HG03378 (cell line): ENCODE results near the gene ANKH.

ENCODE experiments used
- ATAC-seq: cut with Tn5 transposase; IDR thresholded peaks from one replicate; pipeline ENCODE4 v1.9.1; 2021; ENCODE audit warnings: mild to moderate bottlenecking, moderate library complexity; ENCODE audit not compliant: unreplicated experiment

The ANKH gene

GRCh38 chr5:14698495-14698894, 173.1 kb downstream of the ANKH start:
- ATAC-seq, result no peak

- ATAC-seq, result no peak
Measured at GRCh38 chr5:14696851-14697250, 174.7 kb downstream of the ANKH start.

- no peak for ATAC-seq
Measured at GRCh38 chr5:14696057-14696456, 175.5 kb downstream of the ANKH start.

GRCh38 chr5:14695152-14695551, 176.4 kb downstream of the ANKH start:
- ATAC-seq, result no peak

- ATAC-seq, result no peak
Measured at GRCh38 chr5:14693070-14693469, 178.5 kb downstream of the ANKH start.

- ATAC-seq, result no peak
Measured at GRCh38 chr5:14687023-14687665, 184.4 kb downstream of the ANKH start.

- no peak for ATAC-seq
Measured at GRCh38 chr5:14686517-14686916, 185.1 kb downstream of the ANKH start.

GRCh38 chr5:14685757-14686156, 185.8 kb downstream of the ANKH start:
- peak; percentile 95 for ATAC-seq

GRCh38 chr5:14684757-14685156, 186.8 kb downstream of the ANKH start:
- ATAC-seq, result no peak

GRCh38 chr5:14683906-14684455, 187.6 kb downstream of the ANKH start:
- ATAC-seq, result no peak

GRCh38 chr5:14681236-14681752, 190.3 kb downstream of the ANKH start:
- no peak for ATAC-seq

GRCh38 chr5:14679595-14679994, 192.0 kb downstream of the ANKH start:
- no peak for ATAC-seq

- ATAC-seq, result no peak
Measured at GRCh38 chr5:14678773-14679334, 192.7 kb downstream of the ANKH start.

GRCh38 chr5:14676320-14676719, 195.3 kb downstream of the ANKH start:
- peak; percentile 45 for ATAC-seq

- ATAC-seq, result peak; percentile 44
Measured at GRCh38 chr5:14675865-14676300, 195.7 kb downstream of the ANKH start.

- ATAC-seq, result no peak
Measured at GRCh38 chr5:14674983-14675854, 196.4 kb downstream of the ANKH start.

- ATAC-seq, result no peak
Measured at GRCh38 chr5:14673443-14673842, 198.1 kb downstream of the ANKH start.

- ATAC-seq, result no peak
Measured at GRCh38 chr5:14672484-14673394, 198.8 kb downstream of the ANKH start.

GRCh38 chr5:14672082-14672481, 199.5 kb downstream of the ANKH start:
- no peak for ATAC-seq

- ATAC-seq, result peak; percentile 26
Measured at GRCh38 chr5:14671414-14671813, 200.2 kb downstream of the ANKH start.
